Body of pancreas (tissue), 4 donors: ENCODE measurements around the gene CLEC4G. TPM values are rescaled to one million over a fixed set of nuclear protein-coding genes. Genes with fewer than 3 reads are reported as not detected.

Experiments used
- ATAC-seq: fragments of 150-250 bp; one replicate; pipeline ENCODE4 v1.9.1; 2016
- DNase-seq, 4 donors: peaks; one replicate each; pipeline ENCODE4 v3.0.0-alpha.2; 2019
- H3K27ac ChIP-seq, 4 donors: fragments of 200-600 bp; sonication (generic); 1 replicate in 3 of 4; 2 replicates in 1 of 4; pipeline versions ENCODE4 v1.5.1 to v1.6.1; 2016 to 2019; ENCODE audit warnings: mild to moderate bottlenecking in 1 of 4, mixed read lengths in 1 of 4, moderate library complexity in 1 of 4
- H3K27me3 ChIP-seq, 2 donors: fragments of 200-600 bp; sonication (generic); one replicate each; pipeline ENCODE4 v1.6.0; 2016; ENCODE audit warnings: mild to moderate bottlenecking in 1 of 2
- H3K36me3 ChIP-seq, 2 donors: fragments of 200-600 bp; sonication (generic); replicated peaks in 1 of 2; 2 replicates each; pipeline ENCODE4 v1.5.1; 2016; ENCODE audit warnings: low read depth in 2 of 2; ENCODE audit not compliant: insufficient read depth in 1 of 2
- H3K4me1 ChIP-seq: fragments of 200-600 bp; sonication (generic); one replicate; pipeline ENCODE4 v1.6.0; 2016
- H3K4me3 ChIP-seq, 2 donors: fragments of 200-600 bp; sonication (generic); 1 replicate in 1 of 2; 2 replicates in 1 of 2; pipeline ENCODE4 v1.5.1; 2016 to 2019
- H3K9me3 ChIP-seq, 3 donors: fragments of 200-600 bp; sonication (generic); 1 replicate in 2 of 3; 2 replicates in 1 of 3; pipeline ENCODE4 v1.5.1; 2016
- POLR2A ChIP-seq, 3 donors: fragments of 450-650 bp; IDR thresholded peaks; one replicate each; pipeline ENCODE4 v1.6.1; 2016; ENCODE audit warnings: antibody characterized with exemption in 3 of 3, mild to moderate bottlenecking in 2 of 3
- WGBS, 2 donors: methylation state at CpG; one replicate each; pipeline ENCODE4 v1.1.5; 2017; 5-methylcytosine and 5-hydroxymethylcytosine counted together
- intact Hi-C: fragments of 100-400 bp; cut with DNase I; formaldehyde crosslinking; loops from one replicate; pipeline ENCODE4 v1.15.1; 2023
- total RNA-seq, 2 donors: library from RNA; depleted of rRNA; stranded (reverse); fragments of >200 nt; gene quantifications; one replicate each; pipeline ENCODE4 v1.1.0, GENCODE V29; 2016
- TF ChIP-seq, protein P1 (sequence below), 7 experiments: fragments of 450-650 bp in 4 of 7; fragments of 200-600 bp in 3 of 7; sonication (generic) in 3 of 7; IDR thresholded peaks; one replicate each; pipeline ENCODE4 v1.5.1; 2016 to 2019; ENCODE audit warnings: antibody characterized with exemption in 7 of 7

The CLEC4G gene
- total RNA-seq, 2 donors from 2014 or later, result 0.52 to 6.6 TPM

DNA sequence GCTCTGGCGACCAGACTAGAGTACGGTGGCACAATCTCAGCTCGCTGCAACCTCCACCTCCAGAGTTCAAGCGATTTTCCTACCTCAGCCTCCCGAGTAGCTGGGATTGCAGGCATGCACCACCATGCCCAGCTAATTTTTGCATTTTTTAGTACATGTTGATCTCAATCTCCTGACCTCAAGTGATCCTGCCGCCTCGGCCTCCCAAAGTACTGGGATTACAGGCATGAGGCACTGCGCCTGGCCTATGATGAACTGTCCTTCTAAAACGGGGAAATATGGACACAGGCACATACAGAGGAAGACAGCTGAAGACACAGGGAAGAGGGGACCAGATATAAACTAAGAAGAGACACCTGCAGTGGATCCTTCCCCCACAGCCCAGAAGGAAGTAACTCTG, 43.9 kb upstream of the CLEC4G start:
- Histone ChIP-seq H3K36me3 (no peaks in the 10 kb centered on the region), H3K4me1 (no peaks in the 10 kb centered on the region), H3K9me3 (no peaks in the 10 kb centered on the region), H3K27ac (no peak overlapping the region), H3K4me3 (no peak overlapping the region), H3K27me3 (no peaks in the 10 kb centered on the region)
- DNase-seq (no peak), ATAC-seq (no peak)
- intact Hi-C loops, result no loop called here
- WGBS, 2 donors, result 87 to 91% methylated on average over 9 of the region's 9 CpGs
- no peak for TF ChIP-seq POLR2A (IDR thresholded peaks at IDR 0.05)
- TF ChIP-seq, protein P1, sequence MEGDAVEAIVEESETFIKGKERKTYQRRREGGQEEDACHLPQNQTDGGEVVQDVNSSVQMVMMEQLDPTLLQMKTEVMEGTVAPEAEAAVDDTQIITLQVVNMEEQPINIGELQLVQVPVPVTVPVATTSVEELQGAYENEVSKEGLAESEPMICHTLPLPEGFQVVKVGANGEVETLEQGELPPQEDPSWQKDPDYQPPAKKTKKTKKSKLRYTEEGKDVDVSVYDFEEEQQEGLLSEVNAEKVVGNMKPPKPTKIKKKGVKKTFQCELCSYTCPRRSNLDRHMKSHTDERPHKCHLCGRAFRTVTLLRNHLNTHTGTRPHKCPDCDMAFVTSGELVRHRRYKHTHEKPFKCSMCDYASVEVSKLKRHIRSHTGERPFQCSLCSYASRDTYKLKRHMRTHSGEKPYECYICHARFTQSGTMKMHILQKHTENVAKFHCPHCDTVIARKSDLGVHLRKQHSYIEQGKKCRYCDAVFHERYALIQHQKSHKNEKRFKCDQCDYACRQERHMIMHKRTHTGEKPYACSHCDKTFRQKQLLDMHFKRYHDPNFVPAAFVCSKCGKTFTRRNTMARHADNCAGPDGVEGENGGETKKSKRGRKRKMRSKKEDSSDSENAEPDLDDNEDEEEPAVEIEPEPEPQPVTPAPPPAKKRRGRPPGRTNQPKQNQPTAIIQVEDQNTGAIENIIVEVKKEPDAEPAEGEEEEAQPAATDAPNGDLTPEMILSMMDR (IDR thresholded peaks at IDR 0.05), result no peak

DNA sequence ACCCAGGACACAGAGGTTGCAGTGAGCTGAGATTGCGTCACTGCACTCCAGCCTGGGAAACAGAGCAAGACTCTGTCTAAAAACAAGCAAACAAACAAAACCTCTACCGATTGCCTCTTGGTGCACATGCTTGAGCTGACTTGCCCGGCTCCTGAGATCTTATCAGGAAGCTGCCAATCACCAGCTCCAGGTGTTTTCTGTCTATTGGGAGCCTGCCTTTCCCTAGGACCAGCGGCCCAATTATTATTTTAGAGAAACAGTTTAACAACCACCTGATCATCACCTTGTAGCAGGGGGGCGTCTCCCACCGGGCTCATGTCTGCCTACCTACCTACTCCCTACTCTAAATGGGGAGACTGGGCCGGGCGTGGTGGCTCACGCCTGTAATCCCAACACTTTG, 41.9 kb upstream of the CLEC4G start:
- DNase-seq (peak in 2 of 4 donors; percentile 33 to 52), ATAC-seq (peak; percentile 33)
- H3K27ac ChIP-seq, result no peak overlapping the region
- H3K4me3 ChIP-seq, result no peak overlapping the region
- H3K4me1 ChIP-seq, result no peaks in the 10 kb centered on the region
- TF ChIP-seq, protein P1 (IDR thresholded peaks at IDR 0.05), result no peak
- TF ChIP-seq POLR2A (IDR thresholded peaks at IDR 0.05), result no peak
- no peaks in the 10 kb centered on the region for H3K27me3 ChIP-seq
- WGBS, 2 donors, result 48 to 61% methylated on average over 9 of the region's 9 CpGs
- H3K36me3 ChIP-seq, result no peaks in the 10 kb centered on the region
- intact Hi-C loops, result no loop called here
- no peaks in the 10 kb centered on the region for H3K9me3 ChIP-seq

DNA sequence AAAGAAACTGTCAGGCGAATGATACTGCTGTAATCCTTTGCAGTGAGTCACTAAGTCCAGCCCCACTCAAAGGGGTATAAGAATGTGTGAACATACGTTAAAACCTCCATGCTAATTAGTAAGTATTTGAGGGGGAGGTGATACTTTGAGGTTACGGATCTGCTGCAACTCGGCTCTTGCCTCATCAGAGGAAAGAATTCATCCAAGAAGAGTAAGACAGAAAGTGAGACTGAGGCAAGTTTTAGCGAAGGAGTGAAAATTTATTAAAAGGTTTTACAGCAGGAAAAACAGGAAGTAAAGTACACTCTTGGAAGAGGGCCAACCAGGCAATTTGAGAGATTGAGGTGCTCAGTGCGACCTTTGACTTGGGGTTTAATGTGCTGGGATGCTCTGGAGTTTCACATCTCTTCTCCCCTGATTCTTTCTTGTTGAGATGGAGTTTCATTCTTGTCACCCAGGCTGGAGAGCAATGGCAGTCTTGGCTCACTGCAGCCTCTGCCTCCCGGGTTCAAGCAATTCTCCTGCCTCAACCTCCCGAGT, 40.9 kb upstream of the CLEC4G start:
- 62 to 65% methylated on average over 8 of the region's 8 CpGs for WGBS, 2 donors
- Histone ChIP-seq H3K27ac (no peak overlapping the region), H3K9me3 (no peaks in the 10 kb centered on the region), H3K27me3 (no peaks in the 10 kb centered on the region), H3K4me3 (no peak overlapping the region), H3K4me1 (no peaks in the 10 kb centered on the region), H3K36me3 (no peaks in the 10 kb centered on the region)
- TF ChIP-seq, protein P1 (IDR thresholded peaks at IDR 0.05), result no peak
- TF ChIP-seq POLR2A (IDR thresholded peaks at IDR 0.05), result no peak
- DNase-seq (no peak), ATAC-seq (no peak)
- intact Hi-C loops, result no loop called here

DNA sequence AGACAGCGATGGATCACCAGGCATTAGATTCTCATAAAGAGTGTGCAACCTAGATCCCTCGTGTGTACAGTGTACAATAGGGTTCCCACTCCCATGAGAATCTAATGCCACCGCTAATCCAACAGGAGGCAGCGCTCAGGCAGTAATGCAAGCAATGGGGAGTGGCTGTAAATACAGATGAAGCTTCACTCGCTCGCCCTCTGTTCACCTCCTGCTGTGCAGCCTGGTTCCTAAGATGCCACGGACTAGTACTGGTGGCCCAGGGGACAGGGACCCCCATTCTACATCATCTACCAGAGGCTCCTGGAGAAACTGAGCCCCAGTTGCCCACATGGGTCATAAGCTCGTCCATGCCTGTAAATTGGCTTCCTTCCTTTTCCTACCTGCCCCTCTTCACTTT, 39.2 kb upstream of the CLEC4G start:
- Histone ChIP-seq H3K27me3 (no peaks in the 10 kb centered on the region), H3K9me3 (no peaks in the 10 kb centered on the region), H3K36me3 (no peaks in the 10 kb centered on the region), H3K4me1 (no peaks in the 10 kb centered on the region), H3K27ac (no peak overlapping the region), H3K4me3 (no peak overlapping the region)
- no peak for DNase-seq
- 57 to 64% methylated on average over 8 of the region's 8 CpGs for WGBS, 2 donors
- intact Hi-C loops, result no loop called here
- no peak for ATAC-seq
- TF ChIP-seq, protein P1 (IDR thresholded peaks at IDR 0.05), result no peak
- TF ChIP-seq POLR2A (IDR thresholded peaks at IDR 0.05), result no peak

DNA sequence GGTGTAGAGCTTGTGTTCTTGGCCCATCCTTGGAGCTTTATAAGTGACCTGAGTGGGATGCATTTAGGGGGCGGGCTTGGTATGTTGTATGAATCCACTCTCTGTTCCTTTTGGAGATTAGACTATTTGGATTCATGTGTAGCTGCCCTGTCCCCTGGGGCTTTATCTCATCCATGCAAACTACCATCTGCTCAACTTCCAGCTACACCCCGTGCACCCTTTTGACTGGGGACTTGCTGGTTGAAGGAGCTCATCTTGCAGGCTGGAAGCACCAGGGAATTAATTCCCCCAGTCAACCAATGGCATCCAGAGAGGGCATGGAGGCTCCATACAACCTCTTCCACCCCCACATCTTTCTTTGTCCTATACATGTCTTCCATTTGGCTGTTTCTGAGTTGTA, 37.3 kb upstream of the CLEC4G start:
- H3K9me3 ChIP-seq, result no peaks in the 10 kb centered on the region
- no peaks in the 10 kb centered on the region for H3K36me3 ChIP-seq
- ATAC-seq (no peak), DNase-seq (no peak)
- no peak for TF ChIP-seq POLR2A (IDR thresholded peaks at IDR 0.05)
- TF ChIP-seq, protein P1 (IDR thresholded peaks at IDR 0.05), result no peak
- intact Hi-C loops, result no loop called here
- H3K4me1 ChIP-seq, result no peaks in the 10 kb centered on the region
- no peak overlapping the region for H3K4me3 ChIP-seq
- WGBS, 2 donors, result 53 to 69% methylated on average over 2 of the region's 2 CpGs
- H3K27ac ChIP-seq, result no peak overlapping the region
- H3K27me3 ChIP-seq, result no peaks in the 10 kb centered on the region
